ENCODE results near the gene G2E3.

The G2E3 gene, protein sequence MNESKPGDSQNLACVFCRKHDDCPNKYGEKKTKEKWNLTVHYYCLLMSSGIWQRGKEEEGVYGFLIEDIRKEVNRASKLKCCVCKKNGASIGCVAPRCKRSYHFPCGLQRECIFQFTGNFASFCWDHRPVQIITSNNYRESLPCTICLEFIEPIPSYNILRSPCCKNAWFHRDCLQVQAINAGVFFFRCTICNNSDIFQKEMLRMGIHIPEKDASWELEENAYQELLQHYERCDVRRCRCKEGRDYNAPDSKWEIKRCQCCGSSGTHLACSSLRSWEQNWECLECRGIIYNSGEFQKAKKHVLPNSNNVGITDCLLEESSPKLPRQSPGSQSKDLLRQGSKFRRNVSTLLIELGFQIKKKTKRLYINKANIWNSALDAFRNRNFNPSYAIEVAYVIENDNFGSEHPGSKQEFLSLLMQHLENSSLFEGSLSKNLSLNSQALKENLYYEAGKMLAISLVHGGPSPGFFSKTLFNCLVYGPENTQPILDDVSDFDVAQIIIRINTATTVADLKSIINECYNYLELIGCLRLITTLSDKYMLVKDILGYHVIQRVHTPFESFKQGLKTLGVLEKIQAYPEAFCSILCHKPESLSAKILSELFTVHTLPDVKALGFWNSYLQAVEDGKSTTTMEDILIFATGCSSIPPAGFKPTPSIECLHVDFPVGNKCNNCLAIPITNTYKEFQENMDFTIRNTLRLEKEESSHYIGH
- long read RNA-seq, full-length matches to known transcripts = 22 of 92 reads
- long read RNA-seq, partial matches to known transcripts = 48 of 92 reads
- long read RNA-seq, other reads (novel, unspliced or antisense) = 22 of 92 reads

DNA sequence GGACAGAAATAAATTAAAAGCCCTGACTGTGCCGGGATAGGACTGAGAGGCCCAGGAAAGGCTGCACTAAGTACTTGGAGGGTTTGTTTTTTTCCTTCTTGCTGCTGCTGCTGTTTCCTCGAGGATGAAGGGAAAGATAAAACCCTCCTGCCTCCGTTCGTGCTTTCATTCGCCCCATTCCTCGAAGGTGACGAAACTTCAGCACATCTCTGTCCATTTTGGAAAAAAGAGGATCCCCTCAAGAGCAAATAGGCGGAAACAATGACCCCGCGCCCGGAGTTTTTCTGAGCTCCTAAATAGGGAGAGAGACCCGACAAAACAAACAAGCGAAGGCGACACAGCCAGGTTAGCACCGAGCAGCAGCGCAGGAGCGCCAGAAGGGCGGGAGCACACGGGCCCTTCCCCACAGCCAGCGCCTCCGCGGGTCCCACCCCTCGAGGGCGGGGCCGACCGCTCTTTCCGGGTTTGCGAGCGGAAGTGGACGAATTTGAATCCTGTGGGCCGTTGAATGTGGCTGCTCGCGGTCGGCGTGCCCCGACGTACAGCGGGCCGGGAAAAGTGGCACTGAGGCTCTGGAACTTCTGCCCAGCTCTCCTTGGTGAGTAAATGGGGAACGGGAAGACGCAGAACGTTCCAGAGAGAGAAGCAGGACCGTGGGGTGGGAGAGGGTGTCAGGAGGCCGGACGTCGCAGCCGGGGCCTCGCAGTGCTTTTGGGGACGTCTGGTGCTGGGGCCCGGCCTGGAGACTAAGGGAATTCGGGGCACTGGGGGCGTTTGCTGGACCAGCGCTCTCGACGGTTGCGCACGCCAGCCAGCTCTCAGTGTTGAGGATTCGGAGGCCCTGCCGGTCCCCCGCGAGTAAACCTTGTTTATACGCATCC lies at the start of gene G2E3:
Gene G2E3, plus strand, starts transcription at position 484 of the 881 bp plus-strand sequence. CDS start 21,922 bp downstream, outside the sequence.
- TF ChIP-seq POLR2AphosphoS5 (IDR thresholded peaks at IDR 0.05; ENCODE audit: low read depth) = peak; percentile 85
- peak; percentile 82 for TF ChIP-seq GABPA (IDR thresholded peaks at IDR 0.05; ENCODE audit: low read depth)
- TF ChIP-seq, protein P1, sequence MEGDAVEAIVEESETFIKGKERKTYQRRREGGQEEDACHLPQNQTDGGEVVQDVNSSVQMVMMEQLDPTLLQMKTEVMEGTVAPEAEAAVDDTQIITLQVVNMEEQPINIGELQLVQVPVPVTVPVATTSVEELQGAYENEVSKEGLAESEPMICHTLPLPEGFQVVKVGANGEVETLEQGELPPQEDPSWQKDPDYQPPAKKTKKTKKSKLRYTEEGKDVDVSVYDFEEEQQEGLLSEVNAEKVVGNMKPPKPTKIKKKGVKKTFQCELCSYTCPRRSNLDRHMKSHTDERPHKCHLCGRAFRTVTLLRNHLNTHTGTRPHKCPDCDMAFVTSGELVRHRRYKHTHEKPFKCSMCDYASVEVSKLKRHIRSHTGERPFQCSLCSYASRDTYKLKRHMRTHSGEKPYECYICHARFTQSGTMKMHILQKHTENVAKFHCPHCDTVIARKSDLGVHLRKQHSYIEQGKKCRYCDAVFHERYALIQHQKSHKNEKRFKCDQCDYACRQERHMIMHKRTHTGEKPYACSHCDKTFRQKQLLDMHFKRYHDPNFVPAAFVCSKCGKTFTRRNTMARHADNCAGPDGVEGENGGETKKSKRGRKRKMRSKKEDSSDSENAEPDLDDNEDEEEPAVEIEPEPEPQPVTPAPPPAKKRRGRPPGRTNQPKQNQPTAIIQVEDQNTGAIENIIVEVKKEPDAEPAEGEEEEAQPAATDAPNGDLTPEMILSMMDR (IDR thresholded peaks at IDR 0.05; ENCODE audit: insufficient read depth, low read length) = no peak
- peak; percentile 83 for TF ChIP-seq SPI1 (IDR thresholded peaks at IDR 0.05; ENCODE audit: borderline replicate concordance, low read depth)
- TF ChIP-seq, protein P2, sequence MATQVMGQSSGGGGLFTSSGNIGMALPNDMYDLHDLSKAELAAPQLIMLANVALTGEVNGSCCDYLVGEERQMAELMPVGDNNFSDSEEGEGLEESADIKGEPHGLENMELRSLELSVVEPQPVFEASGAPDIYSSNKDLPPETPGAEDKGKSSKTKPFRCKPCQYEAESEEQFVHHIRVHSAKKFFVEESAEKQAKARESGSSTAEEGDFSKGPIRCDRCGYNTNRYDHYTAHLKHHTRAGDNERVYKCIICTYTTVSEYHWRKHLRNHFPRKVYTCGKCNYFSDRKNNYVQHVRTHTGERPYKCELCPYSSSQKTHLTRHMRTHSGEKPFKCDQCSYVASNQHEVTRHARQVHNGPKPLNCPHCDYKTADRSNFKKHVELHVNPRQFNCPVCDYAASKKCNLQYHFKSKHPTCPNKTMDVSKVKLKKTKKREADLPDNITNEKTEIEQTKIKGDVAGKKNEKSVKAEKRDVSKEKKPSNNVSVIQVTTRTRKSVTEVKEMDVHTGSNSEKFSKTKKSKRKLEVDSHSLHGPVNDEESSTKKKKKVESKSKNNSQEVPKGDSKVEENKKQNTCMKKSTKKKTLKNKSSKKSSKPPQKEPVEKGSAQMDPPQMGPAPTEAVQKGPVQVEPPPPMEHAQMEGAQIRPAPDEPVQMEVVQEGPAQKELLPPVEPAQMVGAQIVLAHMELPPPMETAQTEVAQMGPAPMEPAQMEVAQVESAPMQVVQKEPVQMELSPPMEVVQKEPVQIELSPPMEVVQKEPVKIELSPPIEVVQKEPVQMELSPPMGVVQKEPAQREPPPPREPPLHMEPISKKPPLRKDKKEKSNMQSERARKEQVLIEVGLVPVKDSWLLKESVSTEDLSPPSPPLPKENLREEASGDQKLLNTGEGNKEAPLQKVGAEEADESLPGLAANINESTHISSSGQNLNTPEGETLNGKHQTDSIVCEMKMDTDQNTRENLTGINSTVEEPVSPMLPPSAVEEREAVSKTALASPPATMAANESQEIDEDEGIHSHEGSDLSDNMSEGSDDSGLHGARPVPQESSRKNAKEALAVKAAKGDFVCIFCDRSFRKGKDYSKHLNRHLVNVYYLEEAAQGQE (IDR thresholded peaks at IDR 0.05; ENCODE audit: insufficient replicate concordance, low read depth) = peak; percentile 67
- H3K27me3 ChIP-seq (ENCODE audit: insufficient read depth, poor library complexity, severe bottlenecking) = no peaks in the 10 kb centered on the region
- DNase-seq (ENCODE audit: low read depth in 1 of 2, low spot score in 1 of 2) = peak; percentile 69 to 89
- H3K4me3 ChIP-seq (replicated peaks; ENCODE audit: insufficient read depth, low read length) = peak within 1 kb of the TSS; percentile 92
- H3K27ac ChIP-seq (replicated peaks) = peak within 1 kb of the TSS; percentile 91

DNA sequence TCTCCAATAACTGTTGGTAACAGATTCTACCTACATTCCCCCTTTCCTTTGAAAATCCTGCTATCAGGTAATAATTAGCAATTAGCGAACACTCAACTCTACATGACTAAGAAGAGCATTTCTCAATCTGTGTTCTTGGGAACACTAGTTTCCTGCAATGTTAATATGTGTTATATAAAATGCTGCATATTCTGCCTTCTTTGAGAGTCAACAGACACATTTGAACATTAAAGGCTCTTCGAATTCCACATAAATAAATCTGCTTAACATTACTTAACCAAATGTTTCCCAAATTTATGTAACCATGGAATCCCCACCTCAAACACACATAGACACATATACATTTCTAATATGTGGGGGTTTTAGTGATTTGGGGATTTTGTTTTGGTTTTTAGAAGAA lies 41.2 kb upstream of the G2E3 start:
- DNase-seq (ENCODE audit: low read depth in 1 of 2, low spot score in 1 of 2) = no peak
- TF ChIP-seq SPI1 (IDR thresholded peaks at IDR 0.05; ENCODE audit: borderline replicate concordance, low read depth) (no peak), POLR2AphosphoS5 (IDR thresholded peaks at IDR 0.05; ENCODE audit: low read depth) (no peak), GABPA (IDR thresholded peaks at IDR 0.05; ENCODE audit: low read depth) (no peak)
- TF ChIP-seq, protein P1 (IDR thresholded peaks at IDR 0.05; ENCODE audit: insufficient read depth, low read length) = no peak
- TF ChIP-seq, protein P2 (IDR thresholded peaks at IDR 0.05; ENCODE audit: insufficient replicate concordance, low read depth) = no peak
- no peak overlapping the region for H3K4me3 ChIP-seq (replicated peaks; ENCODE audit: insufficient read depth, low read length)
- H3K27ac ChIP-seq (replicated peaks) = no peak overlapping the region
- H3K27me3 ChIP-seq (ENCODE audit: insufficient read depth, poor library complexity, severe bottlenecking) = peaks cover 5% of the 10 kb centered on the region

DNA sequence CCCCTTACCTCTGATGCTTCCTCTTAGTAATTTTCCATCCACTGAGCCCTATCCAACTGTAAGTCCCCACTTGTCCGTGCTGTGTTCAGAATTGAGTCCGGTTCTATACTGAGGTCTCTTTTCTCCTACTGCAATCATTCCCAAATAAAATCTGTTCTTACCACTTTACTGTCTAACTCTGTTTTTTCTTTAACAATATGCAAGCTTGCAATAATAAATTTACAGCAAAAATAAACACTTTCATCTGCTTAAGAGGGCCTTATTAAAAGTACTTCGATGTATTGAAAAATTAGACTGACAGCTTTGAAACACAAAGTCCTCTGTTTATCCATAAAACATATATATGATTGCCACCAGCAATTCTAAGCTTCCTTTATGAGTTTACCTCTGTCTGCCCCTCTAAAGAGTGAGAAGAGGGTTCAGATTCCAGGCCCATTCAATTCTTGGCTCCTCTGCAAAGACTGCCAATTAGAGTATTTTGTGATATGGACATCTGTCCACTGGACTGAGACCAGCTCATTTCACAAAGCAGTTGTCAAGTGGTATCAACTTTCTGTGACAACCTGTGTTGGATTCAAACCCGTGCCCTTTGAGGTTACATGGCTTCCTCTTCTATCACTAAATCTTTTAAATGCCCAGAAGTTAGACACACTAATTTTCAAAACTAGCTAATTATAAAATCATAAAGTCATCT lies 39.9 kb upstream of the G2E3 start:
- no peak overlapping the region for H3K27ac ChIP-seq (replicated peaks)
- peaks cover 5% of the 10 kb centered on the region for H3K27me3 ChIP-seq (ENCODE audit: insufficient read depth, poor library complexity, severe bottlenecking)
- TF ChIP-seq SPI1 (IDR thresholded peaks at IDR 0.05; ENCODE audit: borderline replicate concordance, low read depth) (no peak), POLR2AphosphoS5 (IDR thresholded peaks at IDR 0.05; ENCODE audit: low read depth) (no peak), GABPA (IDR thresholded peaks at IDR 0.05; ENCODE audit: low read depth) (no peak)
- TF ChIP-seq, protein P2 (IDR thresholded peaks at IDR 0.05; ENCODE audit: insufficient replicate concordance, low read depth) = no peak
- TF ChIP-seq, protein P1 (IDR thresholded peaks at IDR 0.05; ENCODE audit: insufficient read depth, low read length) = no peak
- DNase-seq (ENCODE audit: low read depth in 1 of 2, low spot score in 1 of 2) = no peak
- H3K4me3 ChIP-seq (replicated peaks; ENCODE audit: insufficient read depth, low read length) = no peak overlapping the region
